ENCODE results near the gene MALAT1. TPM values are rescaled to one million over a fixed set of nuclear protein-coding genes. Genes with fewer than 3 reads are reported as not detected.

MALAT1 gene
- total and polyA plus RNA-seq, 2 donors from 2014 or later: 219 to 15,262 TPM

- intact Hi-C loops (cut with DNase I): loop anchor here (5.0 kb wide), 2 partner anchors 78 to 88 kb away; no protein-coding TSS in a partner anchor
- FAIRE-seq (no peak), DNase-seq (peak in 1 of 5 donors; percentile 60)
- H3K27ac ChIP-seq (ENCODE audit: low read depth in 2 of 2, low read length in 2 of 2): peak overlapping the region; percentile 99
- peak overlapping the region; percentile 81 to 97 (median 93) for H3K4me3 ChIP-seq (ENCODE audit: low read length in 3 of 3)
- H3K27me3 ChIP-seq (ENCODE audit: control insufficient read depth, insufficient read depth, low read length): no peaks in the 10 kb centered on the region
- H3K9ac ChIP-seq (ENCODE audit: low read length in 3 of 3): peak overlapping the region; percentile 84 to 100 (median 100)
- H3K9me3 ChIP-seq (ENCODE audit: control insufficient read depth in 2 of 3, insufficient read depth in 1 of 3, low read length in 3 of 3): no peaks in the 10 kb centered on the region
- peaks cover 0 to 10% (median 6%) of the 10 kb centered on the region in 3 donors for H3K4me1 ChIP-seq (ENCODE audit: control insufficient read depth in 2 of 3, insufficient read depth in 2 of 3, low read depth in 1 of 3, low read length in 3 of 3)
- TF ChIP-seq CTCF (IDR thresholded peaks at IDR 0.05; ENCODE audit: borderline replicate concordance, extremely low read depth, insufficient read depth): no peak
- H3K36me3 ChIP-seq (ENCODE audit: control insufficient read depth in 2 of 3, insufficient read depth in 3 of 3, low read length in 3 of 3): peaks cover 38 to 66% (median 43%) of the 10 kb centered on the region in 3 donors
Observed at GRCh38 chr11:65504674-65505465, 6.0 kb downstream of the MALAT1 start.

- peak overlapping the region; percentile 99 for H3K27ac ChIP-seq (ENCODE audit: low read depth in 2 of 2, low read length in 2 of 2)
- intact Hi-C loops (cut with DNase I): loop anchor here (5.0 kb wide), 1 partner anchor 88 kb away; no protein-coding TSS in a partner anchor
- DNase-seq (peak in 2 of 5 donors; percentile 47 to 56), FAIRE-seq (no peak)
- H3K9ac ChIP-seq (ENCODE audit: low read length in 3 of 3): peak overlapping the region; percentile 75 to 100 (median 84)
- no peaks in the 10 kb centered on the region for H3K27me3 ChIP-seq (ENCODE audit: control insufficient read depth, insufficient read depth, low read length)
- H3K4me1 ChIP-seq (ENCODE audit: control insufficient read depth in 2 of 3, insufficient read depth in 2 of 3, low read depth in 1 of 3, low read length in 3 of 3): peaks cover 0 to 10% (median 6%) of the 10 kb centered on the region in 3 donors
- no peaks in the 10 kb centered on the region for H3K9me3 ChIP-seq (ENCODE audit: control insufficient read depth in 2 of 3, insufficient read depth in 1 of 3, low read length in 3 of 3)
- peaks cover 38 to 59% (median 43%) of the 10 kb centered on the region in 3 donors for H3K36me3 ChIP-seq (ENCODE audit: control insufficient read depth in 2 of 3, insufficient read depth in 3 of 3, low read length in 3 of 3)
- no peak for TF ChIP-seq CTCF (IDR thresholded peaks at IDR 0.05; ENCODE audit: borderline replicate concordance, extremely low read depth, insufficient read depth)
- peak overlapping the region; percentile 81 to 97 (median 93) for H3K4me3 ChIP-seq (ENCODE audit: low read length in 3 of 3)
Observed at GRCh38 chr11:65505466-65506289, 6.8 kb downstream of the MALAT1 start.

DNA sequence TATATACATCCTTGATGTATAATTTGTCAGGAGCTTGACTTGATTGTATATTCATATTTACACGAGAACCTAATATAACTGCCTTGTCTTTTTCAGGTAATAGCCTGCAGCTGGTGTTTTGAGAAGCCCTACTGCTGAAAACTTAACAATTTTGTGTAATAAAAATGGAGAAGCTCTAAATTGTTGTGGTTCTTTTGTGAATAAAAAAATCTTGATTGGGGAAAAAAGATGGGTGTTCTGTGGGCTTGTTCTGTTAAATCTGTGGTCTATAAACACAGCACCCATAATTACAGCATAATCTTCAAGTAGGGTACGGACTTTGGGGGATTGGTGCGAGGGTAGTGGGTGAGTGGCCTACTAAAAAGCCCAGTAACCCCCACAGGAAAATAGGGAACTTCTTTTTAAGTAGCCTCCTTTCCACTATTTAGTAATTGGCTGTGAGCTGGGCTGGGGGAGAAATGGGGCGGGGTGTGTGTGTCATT, 7.5 kb downstream of the MALAT1 start:
- H3K27me3 ChIP-seq (ENCODE audit: control insufficient read depth, insufficient read depth, low read length): no peaks in the 10 kb centered on the region
- H3K9ac ChIP-seq (ENCODE audit: low read length in 3 of 3): peak overlapping the region; percentile 75 to 100 (median 84)
- no peaks in the 10 kb centered on the region for H3K9me3 ChIP-seq (ENCODE audit: control insufficient read depth in 2 of 3, insufficient read depth in 1 of 3, low read length in 3 of 3)
- peak overlapping the region; percentile 99 for H3K27ac ChIP-seq (ENCODE audit: low read depth in 2 of 2, low read length in 2 of 2)
- peak overlapping the region; percentile 28 to 97 (median 93) for H3K4me3 ChIP-seq (ENCODE audit: low read length in 3 of 3)
- DNase-seq (no peak), FAIRE-seq (no peak)
- peaks cover 0 to 10% (median 6%) of the 10 kb centered on the region in 3 donors for H3K4me1 ChIP-seq (ENCODE audit: control insufficient read depth in 2 of 3, insufficient read depth in 2 of 3, low read depth in 1 of 3, low read length in 3 of 3)
- peaks cover 38 to 52% (median 43%) of the 10 kb centered on the region in 3 donors for H3K36me3 ChIP-seq (ENCODE audit: control insufficient read depth in 2 of 3, insufficient read depth in 3 of 3, low read length in 3 of 3)
- TF ChIP-seq CTCF (IDR thresholded peaks at IDR 0.05; ENCODE audit: borderline replicate concordance, extremely low read depth, insufficient read depth): no peak
- intact Hi-C loops (cut with DNase I): loop anchor here (5.0 kb wide), 1 partner anchor 89 kb away; no protein-coding TSS in a partner anchor
